Measurements from ENCODE around the gene GAB4.
"Not testable (repeated sequence)": the region's sequence is repeated elsewhere in the genome, so short reads cannot be mapped to it uniquely, and the experiment has no call there.

The GAB4 gene

GRCh38 chr22:16956290-16956689 lies 51.7 kb downstream of the GAB4 start:
- DNase-seq: no peak

- DNase-seq: peak; percentile 87
Observed at GRCh38 chr22:16955678-16956210, 52.3 kb downstream of the GAB4 start.

- no peak for DNase-seq
Observed at GRCh38 chr22:16955081-16955480, 52.9 kb downstream of the GAB4 start.

GRCh38 chr22:16954060-16954403 lies 54.0 kb downstream of the GAB4 start:
- no peak for DNase-seq

- DNase-seq: no peak
Observed at GRCh38 chr22:16953206-16954059, 54.6 kb downstream of the GAB4 start.

- no peak for DNase-seq
Observed at GRCh38 chr22:16949561-16949960, 58.5 kb downstream of the GAB4 start.

- DNase-seq: no peak
Observed at GRCh38 chr22:16937811-16938210, 70.2 kb downstream of the GAB4 start.

GRCh38 chr22:16937209-16937608 lies 70.8 kb downstream of the GAB4 start:
- DNase-seq: not testable (repeated sequence)

- no peak for DNase-seq
Observed at GRCh38 chr22:16936625-16937024, 71.4 kb downstream of the GAB4 start.

- DNase-seq: no peak
Observed at GRCh38 chr22:16935209-16935608, 72.8 kb downstream of the GAB4 start.

- DNase-seq: no peak
Observed at GRCh38 chr22:16933291-16934282, 74.4 kb downstream of the GAB4 start.

GRCh38 chr22:16932577-16932976 lies 75.4 kb downstream of the GAB4 start:
- peak; percentile 6 for DNase-seq

- DNase-seq: no peak
Observed at GRCh38 chr22:16925407-16925966, 82.5 kb downstream of the GAB4 start.

- DNase-seq: no peak
Observed at GRCh38 chr22:16922706-16923105, 85.3 kb downstream of the GAB4 start.

- DNase-seq: no peak
Observed at GRCh38 chr22:16922076-16922475, 85.9 kb downstream of the GAB4 start.

- DNase-seq: peak; percentile 59
Observed at GRCh38 chr22:16917144-16918003, 90.6 kb downstream of the GAB4 start.

- no peak for DNase-seq
Observed at GRCh38 chr22:16915701-16916100, 92.3 kb downstream of the GAB4 start.

- not testable (repeated sequence) for DNase-seq
Observed at GRCh38 chr22:16914911-16915310, 93.1 kb downstream of the GAB4 start.

- DNase-seq: no peak
Observed at GRCh38 chr22:16914006-16914405, 94.0 kb downstream of the GAB4 start.

GRCh38 chr22:16912281-16912680 lies 95.7 kb downstream of the GAB4 start:
- DNase-seq: no peak

Data from NCI-H2029 (cell line).